ENCODE measurements around the gene TCAIM.

TCAIM gene

DNA sequence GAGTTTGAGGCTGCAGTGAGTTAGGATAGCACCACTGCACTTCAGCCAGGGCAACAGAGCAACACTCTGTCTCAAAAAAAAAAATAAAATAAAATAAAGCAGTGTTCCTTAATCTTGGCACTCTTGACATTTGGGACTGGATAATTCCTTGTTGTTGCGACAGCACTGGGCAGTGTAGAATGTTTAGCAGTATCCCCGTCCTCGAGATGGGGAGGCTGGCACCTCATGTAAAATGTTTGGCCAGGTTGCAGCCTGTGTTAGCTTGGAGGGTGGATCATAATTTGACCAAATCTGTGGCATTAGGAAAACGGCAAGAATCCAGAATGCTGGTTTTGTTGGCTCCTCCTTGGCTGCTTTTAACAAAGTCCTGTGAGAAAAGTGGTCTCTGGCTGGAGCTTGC, 91.9 kb downstream of the TCAIM start:
- peaks cover under 1 to 6% of the 10 kb centered on the region in 2 experiments for H3K4me1 ChIP-seq (ENCODE audit: control insufficient read depth in 1 of 2, insufficient read depth in 1 of 2, low read depth in 1 of 2, low read length in 1 of 2)
- H3K36me3 ChIP-seq = peaks cover 34% of the 10 kb centered on the region
- H3K27ac ChIP-seq = peak overlapping the region; percentile 39
- TF ChIP-seq, protein P1, sequence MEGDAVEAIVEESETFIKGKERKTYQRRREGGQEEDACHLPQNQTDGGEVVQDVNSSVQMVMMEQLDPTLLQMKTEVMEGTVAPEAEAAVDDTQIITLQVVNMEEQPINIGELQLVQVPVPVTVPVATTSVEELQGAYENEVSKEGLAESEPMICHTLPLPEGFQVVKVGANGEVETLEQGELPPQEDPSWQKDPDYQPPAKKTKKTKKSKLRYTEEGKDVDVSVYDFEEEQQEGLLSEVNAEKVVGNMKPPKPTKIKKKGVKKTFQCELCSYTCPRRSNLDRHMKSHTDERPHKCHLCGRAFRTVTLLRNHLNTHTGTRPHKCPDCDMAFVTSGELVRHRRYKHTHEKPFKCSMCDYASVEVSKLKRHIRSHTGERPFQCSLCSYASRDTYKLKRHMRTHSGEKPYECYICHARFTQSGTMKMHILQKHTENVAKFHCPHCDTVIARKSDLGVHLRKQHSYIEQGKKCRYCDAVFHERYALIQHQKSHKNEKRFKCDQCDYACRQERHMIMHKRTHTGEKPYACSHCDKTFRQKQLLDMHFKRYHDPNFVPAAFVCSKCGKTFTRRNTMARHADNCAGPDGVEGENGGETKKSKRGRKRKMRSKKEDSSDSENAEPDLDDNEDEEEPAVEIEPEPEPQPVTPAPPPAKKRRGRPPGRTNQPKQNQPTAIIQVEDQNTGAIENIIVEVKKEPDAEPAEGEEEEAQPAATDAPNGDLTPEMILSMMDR (IDR thresholded peaks at IDR 0.05) = no peak
- H3K4me3 ChIP-seq (ENCODE audit: low read depth in 1 of 2, low read length in 1 of 2) = no peak overlapping the region
- no peaks in the 10 kb centered on the region for H3K9me3 ChIP-seq
- no peaks in the 10 kb centered on the region for H3K27me3 ChIP-seq

DNA sequence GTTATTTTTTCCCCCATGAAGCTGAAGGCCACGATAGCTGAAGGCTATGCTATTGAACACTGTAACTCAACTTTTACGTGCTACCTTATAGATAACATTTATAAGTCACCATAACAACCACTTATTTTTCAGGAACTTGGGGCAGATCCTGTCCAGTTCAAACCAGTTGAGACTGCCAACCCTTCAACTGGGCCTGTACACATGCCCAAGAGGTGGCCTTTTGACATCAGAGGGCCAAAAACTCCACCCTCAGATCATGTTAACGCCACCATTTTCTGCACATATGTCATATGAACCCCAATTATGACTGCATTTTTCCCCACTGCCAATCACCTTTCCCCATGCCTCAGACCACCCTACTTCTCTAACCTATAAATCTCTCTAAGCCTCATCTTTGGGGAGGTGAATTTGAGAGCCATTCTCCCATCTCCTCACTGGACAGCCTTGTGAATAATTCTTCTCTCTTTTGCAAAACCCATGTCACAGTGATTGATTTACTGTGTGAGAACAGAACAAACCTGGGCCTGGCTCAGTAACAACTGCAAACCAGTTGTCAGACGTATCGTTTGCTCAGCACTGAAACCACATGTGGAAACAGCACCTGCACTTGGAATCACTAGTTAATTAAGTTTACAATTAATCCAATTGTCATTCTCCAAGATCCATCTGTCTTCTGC, 96.4 kb downstream of the TCAIM start:
- TF ChIP-seq, protein P1 (IDR thresholded peaks at IDR 0.05) = no peak
- no peaks in the 10 kb centered on the region for H3K9me3 ChIP-seq

DNA sequence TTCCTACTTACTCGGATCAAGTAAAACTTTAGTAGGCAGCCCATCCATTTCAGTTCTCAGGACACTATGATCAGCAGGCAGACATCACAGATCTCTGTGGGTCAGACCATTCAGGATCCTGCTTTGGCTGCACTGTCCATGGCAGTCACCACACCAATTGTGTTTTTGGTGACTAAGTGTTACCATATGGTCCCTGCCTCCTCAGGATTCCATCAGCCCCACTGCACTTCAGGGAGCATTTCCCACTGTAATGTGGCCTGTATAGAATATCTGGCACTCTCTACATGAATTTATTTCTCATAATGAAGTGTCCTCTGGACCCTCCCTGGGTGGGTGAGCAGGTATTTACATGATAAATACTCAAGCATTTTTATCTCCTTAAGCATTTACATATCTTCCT, 97.6 kb downstream of the TCAIM start:
- Histone ChIP-seq H3K9me3 (no peaks in the 10 kb centered on the region), H3K27ac (peak overlapping the region; percentile 97), H3K4me3 (ENCODE audit: low read depth in 1 of 2, low read length in 1 of 2) (no peak overlapping the region), H3K36me3 (peaks cover 30% of the 10 kb centered on the region), H3K27me3 (no peaks in the 10 kb centered on the region), H3K4me1 (ENCODE audit: control insufficient read depth in 1 of 2, insufficient read depth in 1 of 2, low read depth in 1 of 2, low read length in 1 of 2) (peaks cover 50 to 57% of the 10 kb centered on the region in 2 experiments)
- TF ChIP-seq, protein P1 (IDR thresholded peaks at IDR 0.05) = no peak

More for the DNA sequence above, 96.4 kb downstream of the TCAIM start:
- Histone ChIP-seq H3K27ac (peak overlapping the region; percentile 97), H3K27me3 (no peaks in the 10 kb centered on the region), H3K4me1 (ENCODE audit: control insufficient read depth in 1 of 2, insufficient read depth in 1 of 2, low read depth in 1 of 2, low read length in 1 of 2) (peaks cover 39 to 45% of the 10 kb centered on the region in 2 experiments), H3K36me3 (peaks cover 38% of the 10 kb centered on the region), H3K4me3 (ENCODE audit: low read depth in 1 of 2, low read length in 1 of 2) (no peak overlapping the region)

DNA sequence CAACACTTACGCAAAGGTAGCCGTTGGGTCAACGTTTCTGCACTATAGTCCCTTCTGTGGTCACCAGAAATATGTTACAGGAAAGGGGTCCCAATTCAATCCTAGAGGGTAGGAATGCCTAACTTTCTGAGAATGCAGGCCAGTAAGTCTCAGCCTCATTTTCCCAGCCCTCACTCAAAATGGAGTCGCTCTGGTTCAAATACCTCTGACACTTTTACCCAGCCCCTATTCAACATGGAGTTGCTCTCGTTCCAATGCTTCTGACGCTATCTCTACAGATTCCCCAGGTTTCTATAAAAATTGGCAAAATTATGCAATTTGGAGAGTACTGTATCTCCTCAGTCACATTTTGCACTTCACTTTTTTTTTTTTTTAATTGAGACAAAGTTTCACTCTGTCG, 99.2 kb downstream of the TCAIM start:
- no peaks in the 10 kb centered on the region for H3K9me3 ChIP-seq
- no peaks in the 10 kb centered on the region for H3K27me3 ChIP-seq
- peaks cover 65 to 72% of the 10 kb centered on the region in 2 experiments for H3K4me1 ChIP-seq (ENCODE audit: control insufficient read depth in 1 of 2, insufficient read depth in 1 of 2, low read depth in 1 of 2, low read length in 1 of 2)
- H3K36me3 ChIP-seq = peaks cover 24% of the 10 kb centered on the region
- TF ChIP-seq, protein P1 (IDR thresholded peaks at IDR 0.05) = no peak
- H3K4me3 ChIP-seq (ENCODE audit: low read depth in 1 of 2, low read length in 1 of 2) = peak overlapping the region; percentile 68 to 69
- H3K27ac ChIP-seq = peak overlapping the region; percentile 97

DNA sequence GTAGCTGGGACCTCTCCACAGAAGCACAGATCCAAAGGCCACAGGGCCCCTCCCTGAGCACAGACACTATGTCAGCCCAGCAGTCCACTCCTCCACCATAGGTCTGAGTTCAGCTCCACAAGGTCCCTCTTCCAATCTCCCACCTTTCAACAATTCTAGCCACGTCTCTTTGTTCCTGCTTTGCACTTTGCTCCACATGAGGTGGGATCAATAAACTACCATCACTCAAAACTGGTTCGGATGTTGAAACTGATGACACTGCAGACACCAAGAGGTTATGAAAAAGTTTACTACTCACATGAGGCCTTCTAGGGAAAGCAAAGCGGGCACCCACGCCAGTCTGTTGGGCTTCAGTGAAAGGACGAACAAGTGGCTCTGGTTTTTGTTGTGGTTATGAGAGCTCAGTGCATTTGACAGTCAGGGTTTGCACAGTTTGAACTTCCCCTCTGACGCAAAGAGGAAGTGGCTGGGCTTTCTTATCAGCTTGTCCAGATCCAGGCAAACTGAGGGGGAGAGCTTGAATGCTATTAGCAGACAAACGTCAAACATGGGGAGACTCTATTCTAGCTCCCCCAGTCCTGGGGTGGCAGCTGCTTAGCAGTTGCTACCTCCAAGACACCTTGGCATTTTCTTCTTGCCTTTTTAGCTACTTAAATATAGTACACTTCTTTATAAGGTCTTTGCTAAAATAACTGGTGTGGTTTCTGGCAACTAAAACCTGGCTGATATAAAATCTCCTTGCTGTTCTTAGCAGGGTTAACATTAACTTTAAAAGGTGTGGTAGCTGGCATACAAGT, 101.1 kb downstream of the TCAIM start:
- H3K27ac ChIP-seq = peak overlapping the region; percentile 97
- H3K9me3 ChIP-seq = no peaks in the 10 kb centered on the region

More for the DNA sequence above, 101.1 kb downstream of the TCAIM start:
- TF ChIP-seq, protein P1 (IDR thresholded peaks at IDR 0.05) = peak; percentile 44
- Histone ChIP-seq H3K36me3 (peaks cover 17% of the 10 kb centered on the region), H3K4me1 (ENCODE audit: control insufficient read depth in 1 of 2, insufficient read depth in 1 of 2, low read depth in 1 of 2, low read length in 1 of 2) (peaks cover 65 to 74% of the 10 kb centered on the region in 2 experiments), H3K27me3 (no peaks in the 10 kb centered on the region), H3K4me3 (ENCODE audit: low read depth in 1 of 2, low read length in 1 of 2) (peak overlapping the region; percentile 68 to 69)

All from neutrophil (primary cell).